ENCODE results near the gene SULT1C3.
A peak's percentile ranks its signal among the peaks of the same experiment; 100 is the strongest.

Gene SULT1C3

GRCh38 chr2:108228537-108228936 lies 11.2 kb upstream of the SULT1C3 start:
- peaks cover 18% of the 10 kb centered on the region for H3K27me3 Mint-ChIP-seq
- H3K4me3 Mint-ChIP-seq, result no peak overlapping the region
- DNase-seq (no peak), ATAC-seq (no peak)
- peaks cover 3 to 5% of the 10 kb centered on the region in 2 donors for H3K9me3 Mint-ChIP-seq
- no peaks in the 10 kb centered on the region for H3K4me1 Mint-ChIP-seq
- H3K27ac Mint-ChIP-seq, result no peak overlapping the region

- Mint-ChIP-seq H3K27ac (no peak overlapping the region), H3K9me3 (peaks cover 0 to 4% of the 10 kb centered on the region in 2 donors), H3K4me1 (no peaks in the 10 kb centered on the region), H3K27me3 (peaks cover 23% of the 10 kb centered on the region), H3K4me3 (no peak overlapping the region)
- no peak for DNase-seq
- no peak for ATAC-seq
Measured at GRCh38 chr2:108229875-108230274, 9.9 kb upstream of the SULT1C3 start.

- H3K9me3 Mint-ChIP-seq, result peaks cover 0 to 8% of the 10 kb centered on the region in 2 donors
- peaks cover 9% of the 10 kb centered on the region for H3K27me3 Mint-ChIP-seq
- DNase-seq (no peak), ATAC-seq (no peak)
- no peaks in the 10 kb centered on the region for H3K4me1 Mint-ChIP-seq
- H3K4me3 Mint-ChIP-seq, result no peak overlapping the region
- no peak overlapping the region for H3K27ac Mint-ChIP-seq
Measured at GRCh38 chr2:108235577-108235976, 4.2 kb upstream of the SULT1C3 start.

GRCh38 chr2:108236676-108237335 lies 3.0 kb upstream of the SULT1C3 start:
- Mint-ChIP-seq H3K4me3 (no peak overlapping the region), H3K27me3 (peaks cover 9% of the 10 kb centered on the region), H3K4me1 (no peaks in the 10 kb centered on the region), H3K27ac (no peak overlapping the region), H3K9me3 (peaks cover 0 to 8% of the 10 kb centered on the region in 2 donors)
- ATAC-seq (no peak), DNase-seq (no peak)

GRCh38 chr2:108240966-108241365 lies 1.2 kb downstream of the SULT1C3 start:
- peaks cover 4% of the 10 kb centered on the region for H3K27me3 Mint-ChIP-seq
- DNase-seq, result no peak
- H3K4me3 Mint-ChIP-seq, result no peak overlapping the region
- H3K9me3 Mint-ChIP-seq, result peaks cover 0 to 3% of the 10 kb centered on the region in 2 donors
- ATAC-seq, result no peak
- H3K27ac Mint-ChIP-seq, result no peak overlapping the region
- H3K4me1 Mint-ChIP-seq, result no peaks in the 10 kb centered on the region

- Mint-ChIP-seq H3K9me3 (peaks cover 0 to 7% of the 10 kb centered on the region in 2 donors), H3K27ac (no peak overlapping the region), H3K27me3 (peaks cover 7% of the 10 kb centered on the region), H3K4me3 (no peak overlapping the region), H3K4me1 (no peaks in the 10 kb centered on the region)
- ATAC-seq (no peak), DNase-seq (no peak)
Measured at GRCh38 chr2:108243566-108243965, 3.8 kb downstream of the SULT1C3 start.

- no peak for DNase-seq
- Mint-ChIP-seq H3K27me3 (peaks cover 7% of the 10 kb centered on the region), H3K4me3 (no peak overlapping the region), H3K4me1 (no peaks in the 10 kb centered on the region), H3K27ac (no peak overlapping the region), H3K9me3 (peaks cover 0 to 7% of the 10 kb centered on the region in 2 donors)
- no peak for ATAC-seq
Measured at GRCh38 chr2:108244667-108245414, 5.1 kb downstream of the SULT1C3 start.

GRCh38 chr2:108253106-108253505 lies 13.3 kb downstream of the SULT1C3 start:
- Mint-ChIP-seq H3K9me3 (no peaks in the 10 kb centered on the region), H3K4me1 (no peaks in the 10 kb centered on the region), H3K27me3 (no peaks in the 10 kb centered on the region), H3K4me3 (no peak overlapping the region), H3K27ac (no peak overlapping the region)
- ATAC-seq (no peak), DNase-seq (no peak)

- Mint-ChIP-seq H3K4me3 (no peak overlapping the region), H3K27me3 (peaks cover 7% of the 10 kb centered on the region), H3K4me1 (no peaks in the 10 kb centered on the region), H3K9me3 (no peaks in the 10 kb centered on the region), H3K27ac (peak overlapping the region in 1 of 2 donors; percentile 23)
- ATAC-seq, result no peak
- no peak for DNase-seq
Measured at GRCh38 chr2:108257757-108258331, 18.1 kb downstream of the SULT1C3 start.

- no peak overlapping the region for H3K4me3 Mint-ChIP-seq
- no peaks in the 10 kb centered on the region for H3K9me3 Mint-ChIP-seq
- ATAC-seq, result no peak
- H3K27ac Mint-ChIP-seq, result no peak overlapping the region
- DNase-seq, result no peak
- peaks cover 7% of the 10 kb centered on the region for H3K27me3 Mint-ChIP-seq
- H3K4me1 Mint-ChIP-seq, result no peaks in the 10 kb centered on the region
Measured at GRCh38 chr2:108260773-108261172, 21.0 kb downstream of the SULT1C3 start.

- ATAC-seq, result no peak
- H3K9me3 Mint-ChIP-seq, result no peaks in the 10 kb centered on the region
- no peak overlapping the region for H3K4me3 Mint-ChIP-seq
Measured at GRCh38 chr2:108262036-108262435, 22.3 kb downstream of the SULT1C3 start.

GRCh38 chr2:108263401-108263800 lies 23.6 kb downstream of the SULT1C3 start:
- Mint-ChIP-seq H3K27ac (no peak overlapping the region), H3K4me1 (no peaks in the 10 kb centered on the region), H3K27me3 (peaks cover 14% of the 10 kb centered on the region), H3K9me3 (no peaks in the 10 kb centered on the region), H3K4me3 (no peak overlapping the region)
- DNase-seq, result no peak
- ATAC-seq, result no peak

More at GRCh38 chr2:108262036-108262435, 22.3 kb downstream of the SULT1C3 start:
- Mint-ChIP-seq H3K4me1 (no peaks in the 10 kb centered on the region), H3K27me3 (peaks cover 7% of the 10 kb centered on the region), H3K27ac (no peak overlapping the region)
- DNase-seq, result no peak

GRCh38 chr2:108266218-108266617 lies 26.4 kb downstream of the SULT1C3 start:
- H3K9me3 Mint-ChIP-seq, result no peaks in the 10 kb centered on the region

GRCh38 chr2:108267101-108267500 lies 27.3 kb downstream of the SULT1C3 start:
- Mint-ChIP-seq H3K27ac (no peak overlapping the region), H3K9me3 (no peaks in the 10 kb centered on the region), H3K4me3 (no peak overlapping the region), H3K4me1 (no peaks in the 10 kb centered on the region), H3K27me3 (peaks cover 29% of the 10 kb centered on the region)
- ATAC-seq (no peak), DNase-seq (no peak)

More at GRCh38 chr2:108266218-108266617, 26.4 kb downstream of the SULT1C3 start:
- no peak for DNase-seq
- Mint-ChIP-seq H3K4me1 (no peaks in the 10 kb centered on the region), H3K27me3 (peaks cover 23% of the 10 kb centered on the region), H3K4me3 (no peak overlapping the region), H3K27ac (no peak overlapping the region)
- no peak for ATAC-seq

- DNase-seq (no peak), ATAC-seq (no peak)
- Mint-ChIP-seq H3K4me1 (no peaks in the 10 kb centered on the region), H3K4me3 (no peak overlapping the region), H3K27ac (no peak overlapping the region), H3K27me3 (peaks cover 29% of the 10 kb centered on the region), H3K9me3 (no peaks in the 10 kb centered on the region)
Measured at GRCh38 chr2:108268001-108268400, 28.2 kb downstream of the SULT1C3 start.

- H3K27ac Mint-ChIP-seq, result no peak overlapping the region
- no peaks in the 10 kb centered on the region for H3K9me3 Mint-ChIP-seq
- H3K27me3 Mint-ChIP-seq, result peaks cover 29% of the 10 kb centered on the region
- no peak overlapping the region for H3K4me3 Mint-ChIP-seq
- H3K4me1 Mint-ChIP-seq, result no peaks in the 10 kb centered on the region
- ATAC-seq (no peak), DNase-seq (no peak)
Measured at GRCh38 chr2:108270346-108270745, 30.6 kb downstream of the SULT1C3 start.

All from stimulated activated naive CD8-positive, alpha-beta T cell treated with anti-CD3 and anti-CD28 coated beads, Interleukin-15, amount 100 ng/mL, for 72 hours (primary cell).